HG03175 (cell line): ENCODE results near the gene GPR84.
A peak's percentile ranks its signal among the peaks of the same experiment; 100 is the strongest.

ENCODE experiments used
- ATAC-seq: cut with Tn5 transposase; IDR thresholded peaks from one replicate; pipeline ENCODE4 v1.9.1; 2021; ENCODE audit warnings: mild to moderate bottlenecking, moderate library complexity; ENCODE audit not compliant: unreplicated experiment

The GPR84 gene

DNA sequence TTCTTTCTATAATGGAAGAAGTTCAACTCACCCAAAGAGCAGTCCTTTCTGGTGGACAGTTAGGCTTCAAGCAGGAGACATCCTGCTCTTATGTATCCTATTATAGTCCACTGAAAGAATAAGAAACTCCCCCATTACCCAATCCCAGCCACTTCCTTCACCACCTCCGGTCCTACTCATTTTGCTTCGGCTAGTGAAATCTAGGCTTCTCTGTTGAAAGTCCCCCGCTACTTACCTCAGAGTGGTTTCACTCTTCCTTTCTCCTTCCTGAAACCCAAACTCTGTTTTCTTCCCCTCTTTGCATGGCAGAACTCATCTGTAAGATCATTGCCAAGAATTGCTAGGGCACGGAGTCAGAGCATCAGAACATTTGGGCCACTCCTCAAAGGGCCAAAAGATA, at the start of gene GPR84:
Gene GPR84 (minus strand): TSS at position 74 of the 400 bp plus-strand sequence. CDS start 635 bp downstream, outside the sequence.
- peak; percentile 45 for ATAC-seq

DNA sequence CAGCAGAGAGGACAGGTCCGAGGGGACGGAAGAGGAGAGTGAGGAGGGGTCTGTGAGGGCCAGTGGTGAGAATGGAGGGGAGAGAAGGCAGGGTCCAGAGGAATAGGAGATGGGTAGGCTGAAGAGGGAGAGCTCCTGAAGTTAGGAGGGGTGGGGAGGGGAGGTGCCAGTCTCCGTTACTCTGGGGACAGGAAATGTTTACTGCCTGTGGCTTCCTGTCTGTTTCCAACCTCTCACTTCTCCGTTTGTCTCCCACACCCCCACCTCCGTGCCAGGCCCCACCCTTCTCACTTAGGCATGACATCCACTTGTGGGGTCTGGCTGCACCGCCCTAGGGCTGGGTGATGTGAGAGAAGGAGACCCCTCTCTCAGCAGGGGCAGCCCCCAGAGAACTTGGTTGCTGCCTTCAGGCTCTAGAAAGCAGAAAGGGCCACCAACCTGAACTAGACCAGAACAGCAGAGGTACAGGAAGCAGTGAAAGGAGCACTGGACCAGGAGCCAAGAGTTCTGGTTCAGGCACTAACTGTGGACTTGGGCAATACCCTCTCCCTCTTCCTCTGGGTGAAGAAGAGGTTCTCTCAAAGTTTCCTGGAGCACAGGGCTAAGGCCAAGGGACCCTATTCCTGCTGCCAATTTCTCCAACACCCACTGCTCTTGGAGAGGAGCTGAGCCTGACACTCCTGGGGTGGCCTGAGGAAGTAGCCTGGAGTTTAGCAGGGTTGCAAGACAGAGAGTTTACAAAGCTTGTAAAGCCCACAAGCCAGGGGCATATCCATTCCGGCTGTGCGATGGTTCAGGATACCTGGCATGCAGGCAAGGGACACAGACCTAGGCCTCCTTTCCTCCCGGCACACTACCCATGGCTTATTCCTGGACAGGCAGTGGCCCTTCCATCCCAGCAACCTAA, 49.3 kb upstream of the GPR84 start:
- no peak for ATAC-seq

DNA sequence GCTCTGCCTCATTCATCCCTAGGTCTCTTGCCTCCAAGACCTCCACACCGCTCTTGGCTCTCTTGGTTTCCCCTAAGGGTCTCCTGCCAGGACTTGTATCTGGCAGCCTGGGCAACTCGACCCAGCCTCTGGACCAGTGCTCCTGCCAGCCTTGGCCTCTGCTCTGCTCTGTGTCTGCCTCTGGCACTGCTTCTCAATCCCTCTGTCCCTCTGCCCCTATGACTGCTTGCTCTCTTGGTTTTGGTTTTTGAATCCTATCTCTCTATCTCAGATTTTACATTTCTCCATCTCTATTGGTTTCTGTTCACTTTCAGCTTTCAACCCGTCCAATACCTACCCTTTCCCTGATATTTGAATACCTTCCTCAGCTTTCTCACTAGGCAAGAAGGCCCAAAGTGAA, 48.5 kb upstream of the GPR84 start:
- ATAC-seq = no peak

DNA sequence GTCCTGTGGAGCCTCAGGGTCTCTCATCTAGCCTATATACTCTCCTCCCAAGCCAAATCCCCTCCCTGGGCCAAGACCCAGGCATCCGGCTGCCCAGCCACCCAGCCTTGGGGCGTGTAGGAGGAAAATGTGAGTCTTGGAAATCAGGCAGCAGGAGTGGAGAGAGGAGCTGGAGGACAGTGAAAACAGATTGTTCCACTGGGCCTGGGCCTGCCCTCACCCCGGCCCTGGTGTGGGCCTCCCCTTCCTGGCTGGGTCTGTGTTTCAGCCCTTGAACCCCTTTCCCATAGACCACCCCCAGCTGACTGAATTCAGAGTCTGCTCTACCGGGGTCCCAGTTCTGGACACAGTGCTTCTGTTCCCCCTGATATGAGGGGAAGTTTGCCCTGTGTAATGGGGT, 48.1 kb upstream of the GPR84 start:
- ATAC-seq = no peak

DNA sequence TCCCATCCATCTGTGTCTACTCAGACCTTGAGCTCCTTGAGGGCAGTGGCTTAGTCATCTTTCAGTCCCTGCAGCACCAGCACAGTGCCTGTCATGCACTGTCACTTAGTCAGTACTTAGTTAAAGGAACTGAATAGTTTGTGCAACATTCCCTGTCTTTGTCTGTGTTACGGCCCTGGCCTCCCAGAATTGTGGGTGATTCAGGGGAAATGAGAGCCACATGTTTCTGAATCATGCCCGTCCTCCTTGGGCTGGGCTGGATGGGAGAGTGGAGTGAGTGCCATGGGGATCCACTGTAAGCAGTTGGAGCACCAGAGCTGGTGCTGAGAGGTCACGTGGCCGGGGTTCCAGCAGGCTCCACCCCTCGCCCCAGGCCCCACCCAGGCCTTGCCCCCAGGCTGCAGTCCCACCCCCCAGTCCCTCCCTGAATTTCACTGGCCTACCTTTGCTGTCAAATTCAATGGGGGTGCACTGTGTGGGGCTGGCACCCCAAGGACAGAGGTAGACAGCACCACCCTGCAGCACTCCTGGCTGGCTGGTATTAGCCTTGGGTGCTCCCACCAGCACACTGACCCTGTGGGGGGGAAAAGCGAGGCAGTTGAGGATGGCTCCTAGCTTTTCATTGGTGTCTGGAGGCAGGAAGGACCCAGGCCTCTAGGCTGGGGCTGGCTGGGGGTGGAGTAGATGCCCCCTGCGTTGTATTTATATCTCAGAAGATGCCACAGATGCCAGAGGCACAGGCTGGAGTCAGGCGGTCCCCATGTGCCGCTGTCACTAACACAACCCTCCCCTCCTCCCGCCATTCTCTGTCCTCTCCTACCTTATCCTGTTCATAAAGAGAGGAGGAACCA, 47.3 kb upstream of the GPR84 start:
- ATAC-seq = no peak

DNA sequence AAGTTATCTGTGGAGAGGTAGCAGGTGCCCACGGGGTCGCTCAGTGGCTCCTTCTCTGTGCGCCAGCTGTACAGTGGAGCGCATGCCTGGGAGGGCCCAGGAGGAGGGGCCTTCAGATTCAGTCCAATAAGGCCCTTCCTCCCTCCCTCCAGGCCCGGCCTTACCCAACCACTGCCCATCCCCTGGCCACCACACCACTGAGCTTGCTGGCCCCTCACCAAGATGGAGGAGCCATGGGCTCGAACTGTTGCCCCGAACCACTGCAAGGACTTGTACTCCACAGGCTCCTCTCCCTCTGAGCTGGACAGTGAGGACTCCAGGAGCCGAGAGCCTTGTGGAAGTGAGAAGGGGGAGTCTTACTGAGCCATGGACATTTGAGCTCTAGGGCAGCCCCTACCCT, 45.0 kb upstream of the GPR84 start:
- ATAC-seq = no peak

DNA sequence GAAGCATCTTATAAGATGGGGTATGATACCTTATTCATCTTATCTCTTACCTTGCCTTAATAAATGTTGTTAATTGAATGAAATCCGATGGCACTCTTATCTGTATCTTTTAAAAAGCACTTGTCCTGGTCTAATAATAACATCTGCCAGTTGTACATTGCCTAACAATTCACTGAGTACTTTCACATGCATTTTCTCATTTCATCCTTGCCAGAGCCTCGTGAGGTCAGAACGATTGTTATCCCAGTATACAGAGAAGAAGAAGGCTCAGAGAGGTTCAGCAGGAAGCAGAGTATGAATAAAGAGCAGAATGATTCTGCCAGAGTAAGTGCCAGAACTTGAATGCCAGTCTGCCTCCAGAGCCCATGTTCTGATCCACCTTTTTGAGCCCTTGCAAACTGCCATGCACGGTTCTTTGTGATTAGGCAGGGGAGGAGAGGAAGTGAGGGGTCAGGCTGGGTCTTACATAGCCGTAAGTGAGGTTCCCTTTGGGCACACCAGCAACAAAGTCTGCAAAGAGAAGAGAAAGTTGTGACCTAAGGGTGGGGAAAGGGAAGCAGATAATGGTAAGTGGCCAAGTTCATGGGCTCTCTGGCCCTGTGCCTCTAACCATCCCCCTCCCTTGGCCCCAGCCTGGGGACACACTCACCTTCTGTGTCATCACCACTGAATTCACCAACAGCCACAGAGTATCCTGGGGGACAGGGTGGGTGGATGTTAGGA, 43.1 kb upstream of the GPR84 start:
- no peak for ATAC-seq

DNA sequence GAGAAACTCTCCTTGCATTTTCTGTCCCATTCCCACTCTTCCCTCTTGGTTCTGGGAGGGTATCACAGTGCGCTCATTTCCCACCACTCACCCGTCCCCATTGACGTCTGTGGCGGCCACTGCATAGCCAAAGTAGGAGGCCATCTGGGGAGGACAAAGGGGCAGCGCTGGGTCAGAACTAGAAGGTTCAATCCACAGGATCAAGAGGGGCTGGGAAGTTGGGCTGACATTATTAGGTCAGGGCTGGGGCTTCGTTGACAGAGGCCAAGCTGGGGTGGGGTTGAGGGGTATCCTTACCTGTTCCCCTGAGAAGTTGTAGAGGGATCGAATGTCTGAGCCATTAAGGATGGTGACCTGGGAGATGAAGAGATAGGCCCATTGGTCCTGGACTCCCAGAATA, 41.3 kb upstream of the GPR84 start:
- ATAC-seq = no peak

DNA sequence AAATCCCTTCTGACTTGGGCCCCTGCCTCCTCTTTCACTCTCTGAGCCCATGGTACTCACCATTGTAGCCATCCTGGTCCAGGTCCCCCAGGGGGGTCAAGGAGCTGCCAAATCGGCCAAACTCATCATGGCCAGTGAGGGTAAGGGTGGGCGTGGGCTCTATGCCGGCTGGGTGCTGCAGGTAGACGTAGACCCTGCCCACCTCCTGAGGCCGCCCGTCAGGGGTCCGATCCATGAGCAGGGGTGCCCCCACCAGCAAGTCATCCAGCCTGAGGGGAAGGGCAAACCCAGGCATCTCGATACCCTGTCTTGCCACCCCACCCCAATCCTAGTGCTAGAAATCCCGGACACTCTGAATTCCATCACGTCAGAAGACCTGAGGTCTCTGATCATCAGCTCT, 40.8 kb upstream of the GPR84 start:
- no peak for ATAC-seq

DNA sequence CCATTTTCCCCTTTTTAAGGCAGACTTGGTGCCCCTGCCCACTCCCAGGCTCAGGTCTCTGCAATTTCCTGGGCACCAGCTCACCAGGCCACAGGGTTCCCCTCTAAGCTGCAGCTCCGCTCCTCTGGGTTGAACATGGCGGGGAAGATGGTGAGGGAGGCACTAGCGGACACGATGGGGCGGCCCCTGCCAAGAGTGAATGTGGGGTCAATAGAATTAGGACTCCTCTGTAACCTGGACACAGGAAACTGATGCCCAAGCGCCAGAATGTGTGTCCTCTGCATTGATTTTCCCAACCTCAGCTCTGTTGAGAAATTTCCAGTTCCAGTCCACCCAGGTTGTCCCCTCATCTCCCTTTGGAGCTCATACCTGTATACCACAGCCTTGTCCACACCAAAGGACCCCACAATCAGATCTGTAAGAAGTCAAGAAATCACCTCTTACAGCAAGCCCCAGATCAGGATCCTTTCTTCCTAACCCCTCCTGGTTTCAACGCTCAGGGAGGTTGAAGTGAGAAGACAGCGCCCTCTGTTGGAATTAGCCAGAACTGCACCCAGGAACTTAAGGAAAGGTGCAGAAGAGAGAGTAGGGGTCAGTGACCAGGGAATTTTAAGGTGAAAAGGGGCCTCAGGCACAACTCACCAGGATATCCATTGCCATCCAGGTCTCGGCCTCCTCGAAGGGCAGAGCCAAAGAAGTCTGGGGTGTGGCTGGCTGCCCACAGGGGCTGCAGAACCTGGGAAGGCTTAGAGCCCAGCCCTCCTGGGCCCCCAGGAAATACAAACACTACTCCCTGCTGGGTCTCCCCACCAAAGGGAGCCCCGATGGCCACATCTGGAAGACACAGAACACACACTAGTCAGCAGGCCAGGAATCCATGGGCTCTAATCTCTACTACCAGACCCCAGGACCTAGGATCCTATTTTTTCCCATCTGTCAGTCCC, 40.0 kb upstream of the GPR84 start:
- ATAC-seq = no peak

DNA sequence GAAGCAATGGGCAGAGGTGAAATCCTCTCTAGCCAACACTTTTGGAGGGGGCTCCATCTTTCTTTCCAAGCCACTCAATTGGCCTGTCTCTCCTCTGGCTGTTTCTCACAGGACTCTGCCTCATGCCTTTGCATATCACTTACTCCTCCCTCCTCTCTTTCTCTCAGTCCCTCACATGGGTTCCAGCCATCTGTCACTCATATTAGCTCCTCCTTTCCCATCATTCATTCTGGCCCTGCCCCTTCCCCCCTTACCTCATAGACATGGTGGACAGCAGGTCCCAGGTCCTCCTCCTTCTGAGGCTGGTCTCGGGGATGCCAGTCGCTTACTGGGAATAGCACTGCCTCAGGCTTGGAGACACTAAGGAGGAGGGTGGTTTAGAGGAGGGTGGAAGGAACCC, 36.8 kb upstream of the GPR84 start:
- no peak for ATAC-seq

DNA sequence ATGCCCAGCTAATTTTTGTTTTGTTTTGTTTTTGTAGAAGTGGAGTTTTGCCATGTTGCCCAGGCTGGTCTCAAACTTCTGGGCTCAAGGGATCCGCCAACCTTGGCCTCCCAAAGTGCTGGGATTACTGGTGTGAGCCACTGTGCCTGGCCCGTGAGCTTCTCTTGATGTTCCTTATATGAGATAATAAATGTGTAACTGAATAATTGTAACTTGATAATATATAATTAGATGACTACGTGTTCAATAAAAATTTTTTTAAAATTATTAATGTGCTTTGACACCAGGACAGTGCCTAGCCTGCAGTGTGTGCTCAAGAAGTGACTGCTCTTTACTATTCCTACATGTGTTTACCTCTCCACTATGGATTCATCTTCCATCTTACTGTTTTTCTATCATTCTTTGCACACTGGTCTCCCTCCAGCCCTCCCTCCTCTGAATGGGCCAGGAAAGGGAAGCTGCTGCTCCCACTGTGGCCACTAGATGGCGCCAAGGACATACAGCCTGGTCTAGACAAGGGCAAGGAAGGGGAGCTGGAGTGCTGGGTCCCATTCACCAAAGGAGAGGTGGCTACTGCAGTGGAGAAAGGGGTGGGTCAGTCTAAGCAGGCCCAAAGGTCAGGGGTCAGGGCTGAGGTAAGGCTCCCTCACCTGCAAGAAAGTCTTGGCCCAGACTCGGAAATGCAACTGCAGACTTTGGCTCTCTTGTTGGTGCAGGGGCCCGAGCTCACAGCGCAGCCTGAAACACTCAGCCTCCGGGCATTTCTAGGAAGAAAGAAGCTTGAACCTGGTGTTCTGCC, 34.9 kb upstream of the GPR84 start:
- ATAC-seq = peak; percentile 88

DNA sequence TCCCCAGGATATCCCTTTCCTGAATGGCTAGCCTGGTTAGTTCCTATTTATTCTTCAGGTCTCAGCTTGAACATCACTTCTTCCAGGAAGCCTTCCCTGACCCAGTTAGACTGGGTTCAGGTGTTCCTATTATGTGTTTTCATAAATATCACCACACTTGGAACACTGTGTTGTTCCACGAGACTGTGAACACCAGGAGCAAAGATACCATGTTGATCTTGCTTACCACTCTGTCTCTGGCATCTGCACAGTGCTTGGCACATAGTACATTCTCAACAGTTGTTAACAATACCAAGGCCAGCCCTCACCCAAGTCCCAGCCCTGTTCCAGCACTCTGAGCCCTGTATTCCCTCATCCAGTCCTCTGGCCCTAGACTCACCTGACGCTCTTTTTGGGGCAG, 33.9 kb upstream of the GPR84 start:
- ATAC-seq = no peak

DNA sequence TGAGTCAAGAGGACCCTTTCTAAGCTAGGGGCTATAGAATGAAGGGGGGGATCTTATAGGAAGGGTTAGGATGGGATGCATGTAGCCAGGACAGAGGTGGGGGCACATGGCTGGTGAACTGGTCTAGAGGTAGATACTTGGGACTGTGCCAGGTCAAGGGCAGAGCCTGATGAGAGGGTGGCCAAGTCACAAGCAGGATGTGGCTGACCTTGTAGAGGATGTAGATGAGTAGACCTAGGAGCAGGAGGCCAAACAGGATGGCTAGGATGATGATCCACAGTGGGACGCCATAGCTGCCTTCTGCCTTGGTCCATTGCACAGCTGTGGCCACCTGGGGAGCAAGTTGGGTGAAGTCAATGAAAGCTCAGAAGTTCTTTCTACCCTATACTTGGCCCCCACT, 32.9 kb upstream of the GPR84 start:
- no peak for ATAC-seq

DNA sequence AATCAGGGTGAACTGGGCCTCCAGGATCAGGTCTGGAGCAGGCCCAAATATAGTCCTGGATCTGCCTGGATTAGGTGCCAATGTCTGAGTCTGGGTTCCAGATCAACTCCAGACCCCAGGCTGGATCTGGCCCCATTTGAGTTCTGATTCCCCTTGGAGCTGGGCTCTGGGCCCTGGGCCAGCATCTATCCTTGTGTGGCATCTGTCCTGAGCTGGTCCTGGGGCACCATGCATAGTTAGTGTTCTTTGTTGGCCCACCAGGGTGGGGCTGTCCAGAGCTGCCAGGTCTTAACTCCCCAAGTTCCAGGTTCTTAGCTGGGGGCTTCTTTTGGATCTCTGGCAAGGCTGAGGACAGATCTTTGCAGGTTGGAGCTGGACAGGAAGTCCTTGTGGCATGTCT, 31.3 kb upstream of the GPR84 start:
- ATAC-seq = no peak

DNA sequence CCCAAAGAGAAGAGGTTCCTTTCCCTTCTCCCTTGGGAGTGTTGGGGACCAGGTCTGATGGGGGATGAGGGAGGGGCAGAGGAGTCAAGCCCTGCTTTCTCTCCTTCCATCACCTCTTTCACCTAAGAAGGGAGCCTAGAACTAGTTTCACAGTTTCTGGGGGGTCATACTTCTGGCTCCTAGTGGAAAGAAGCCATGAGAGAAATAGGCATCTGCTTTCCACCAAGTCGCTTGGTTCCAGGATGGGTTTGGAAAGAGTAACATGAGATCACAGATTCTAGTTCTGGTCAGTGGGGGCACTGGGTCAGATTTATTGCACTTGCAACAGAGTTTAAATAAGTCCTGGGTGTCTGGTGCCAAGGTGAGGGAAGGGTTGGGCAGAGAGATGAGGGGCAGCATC, 30.7 kb upstream of the GPR84 start:
- ATAC-seq = no peak

DNA sequence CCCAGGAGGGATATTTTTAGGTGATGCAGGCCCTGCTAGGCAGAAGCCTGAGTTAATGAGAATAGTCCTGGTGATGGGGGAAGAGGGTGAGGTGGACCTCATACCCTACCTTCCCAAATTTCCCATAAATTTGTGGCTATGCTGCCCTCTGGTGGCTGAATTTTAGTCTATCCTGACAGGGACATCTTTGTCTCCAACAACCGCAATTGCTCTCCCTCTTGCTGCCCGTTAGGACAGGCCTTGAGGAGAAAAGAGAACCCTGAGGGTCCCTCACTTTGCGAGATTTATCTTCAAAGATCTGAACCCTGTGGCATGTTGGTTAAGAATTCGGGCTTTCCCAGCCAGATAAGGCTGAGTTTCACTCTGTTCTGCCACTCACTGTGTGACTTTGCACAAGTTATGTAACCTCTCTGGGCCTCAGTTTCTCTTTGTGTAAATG, 30.0 kb upstream of the GPR84 start:
- no peak for ATAC-seq

DNA sequence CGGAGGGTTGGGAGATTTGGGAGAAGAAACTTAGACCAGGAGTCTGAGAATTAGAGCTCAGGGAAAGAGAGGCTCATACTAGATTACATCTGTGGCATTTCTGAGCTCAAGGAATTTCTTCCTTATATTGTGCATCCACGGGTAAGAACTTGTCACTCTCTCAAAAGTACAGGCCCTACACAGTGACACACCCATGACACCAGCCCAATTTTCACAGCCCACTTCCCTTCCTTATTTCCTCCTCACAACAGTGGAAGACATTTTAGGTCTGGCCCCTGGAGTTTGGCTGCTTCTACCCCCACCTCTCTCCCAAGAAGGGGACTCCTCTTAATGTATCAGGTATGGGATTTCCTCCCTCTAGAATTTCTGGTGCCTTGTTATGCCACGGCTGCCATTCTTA, 29.5 kb upstream of the GPR84 start:
- ATAC-seq = no peak

DNA sequence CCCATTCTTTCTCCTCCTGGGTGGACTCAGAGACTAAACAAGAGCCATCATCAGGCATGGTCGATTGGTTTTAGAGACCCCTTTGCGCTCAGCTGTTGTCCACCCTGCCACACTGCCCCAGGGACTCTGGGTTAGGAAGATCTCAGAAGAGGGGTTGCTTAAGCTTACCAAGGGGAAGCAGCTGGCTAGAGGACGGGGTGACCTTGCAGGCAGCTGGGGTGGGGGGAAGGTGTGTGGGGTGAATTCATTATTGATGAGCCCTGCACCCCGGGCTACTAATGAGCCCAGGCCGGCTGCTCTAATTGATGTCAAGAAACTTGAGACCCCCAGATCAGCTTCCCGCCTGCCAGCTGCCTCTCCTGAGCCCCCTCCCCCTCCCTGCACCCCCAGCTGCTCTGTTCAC, 28.9 kb upstream of the GPR84 start:
- ATAC-seq = no peak
